Stimulated activated effector memory CD8-positive, alpha-beta T cell treated with anti-CD3 and anti-CD28 coated beads, Interleukin-12 subunit alpha, Interleukin-12 subunit beta, amount 100 ng/mL, for 72 hours (primary cell): ENCODE results near the gene NACA2.
"Not testable (repeated sequence)": the region's sequence is repeated elsewhere in the genome, so short reads cannot be mapped to it uniquely, and the experiment has no call there.

ENCODE experiments used
- ATAC-seq: fragments of 150-1000 bp; cut with Tn5 transposase; 2 replicates; pipeline ENCODE4 v1.10.0; 2021
- DNase-seq, 2 donors: peaks; one replicate each; pipeline ENCODE4 v3.0.0; 2021 to 2022; ENCODE audit warnings: low spot score in 2 of 2
- H3K27ac Mint-ChIP-seq: one replicate; pipeline ENCODE4 v1.8.0; 2022; ENCODE audit warnings: mild to moderate bottlenecking, mixed read lengths
- H3K36me3 Mint-ChIP-seq: one replicate; pipeline ENCODE4 v1.8.0; 2022; ENCODE audit warnings: mild to moderate bottlenecking, mixed read lengths
- H3K4me1 Mint-ChIP-seq: one replicate; pipeline ENCODE4 v1.8.0; 2022; ENCODE audit warnings: mixed read lengths
- H3K4me3 Mint-ChIP-seq: one replicate; pipeline ENCODE4 v1.8.0; 2022; ENCODE audit warnings: mild to moderate bottlenecking, mixed read lengths
- H3K9me3 Mint-ChIP-seq: one replicate; pipeline ENCODE4 v1.8.0; 2022; ENCODE audit warnings: mixed read lengths

The NACA2 gene

GRCh38 chr17:61556224-61557188 is 34.5 kb downstream of the NACA2 start:
- no peak for DNase-seq
- Mint-ChIP-seq H3K4me1 (no peaks in the 10 kb centered on the region), H3K27ac (no peak overlapping the region), H3K36me3 (no peaks in the 10 kb centered on the region), H3K4me3 (no peak overlapping the region), H3K9me3 (no peaks in the 10 kb centered on the region)
- ATAC-seq = no peak

DNA sequence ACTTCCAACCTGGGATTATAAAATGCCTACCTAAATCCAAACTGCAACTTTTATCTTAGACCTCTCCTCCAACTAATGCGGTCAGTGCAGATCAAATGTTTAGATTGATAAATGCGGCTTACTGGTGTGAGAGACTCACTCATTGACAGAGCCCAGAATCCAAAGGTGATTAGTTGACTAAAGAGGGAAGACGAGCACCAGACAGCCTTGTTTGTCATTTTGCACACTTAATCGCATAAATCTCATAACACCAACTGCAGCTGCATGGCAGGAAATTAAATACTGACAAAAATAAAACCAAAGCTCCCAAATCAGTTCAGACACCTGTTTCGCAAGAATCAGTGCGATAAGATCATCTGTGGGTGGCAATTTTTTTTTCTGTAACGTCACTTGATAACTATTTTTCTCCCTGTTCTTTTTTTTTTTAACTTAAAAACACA is 35.9 kb downstream of the NACA2 start:
- H3K9me3 Mint-ChIP-seq = no peaks in the 10 kb centered on the region
- H3K4me3 Mint-ChIP-seq = no peak overlapping the region
- ATAC-seq (no peak), DNase-seq (no peak)
- no peaks in the 10 kb centered on the region for H3K4me1 Mint-ChIP-seq
- no peak overlapping the region for H3K27ac Mint-ChIP-seq
- H3K36me3 Mint-ChIP-seq = no peaks in the 10 kb centered on the region

DNA sequence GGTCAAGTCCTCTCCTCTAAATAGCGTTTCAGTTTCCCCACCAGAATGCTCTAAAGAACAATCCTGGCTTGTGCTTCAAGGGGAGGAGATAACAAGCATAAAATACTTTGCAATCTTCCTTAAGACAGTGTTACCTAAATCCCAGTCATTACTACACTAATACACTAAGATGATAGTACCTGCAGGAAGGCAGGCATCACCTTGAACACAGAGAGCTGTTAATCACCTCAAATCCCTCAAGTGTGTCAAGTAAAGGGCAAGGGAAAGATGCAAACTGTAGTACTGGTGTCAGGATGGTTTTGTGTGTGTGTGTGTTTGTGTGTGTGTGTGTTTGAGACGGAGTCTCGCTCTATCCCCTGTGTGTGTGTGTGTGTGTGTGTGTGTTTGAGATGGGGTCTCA is 36.8 kb downstream of the NACA2 start:
- no peak overlapping the region for H3K27ac Mint-ChIP-seq
- ATAC-seq = no peak
- no peaks in the 10 kb centered on the region for H3K36me3 Mint-ChIP-seq
- H3K4me3 Mint-ChIP-seq = no peak overlapping the region
- H3K4me1 Mint-ChIP-seq = no peaks in the 10 kb centered on the region
- DNase-seq = no peak
- no peaks in the 10 kb centered on the region for H3K9me3 Mint-ChIP-seq

DNA sequence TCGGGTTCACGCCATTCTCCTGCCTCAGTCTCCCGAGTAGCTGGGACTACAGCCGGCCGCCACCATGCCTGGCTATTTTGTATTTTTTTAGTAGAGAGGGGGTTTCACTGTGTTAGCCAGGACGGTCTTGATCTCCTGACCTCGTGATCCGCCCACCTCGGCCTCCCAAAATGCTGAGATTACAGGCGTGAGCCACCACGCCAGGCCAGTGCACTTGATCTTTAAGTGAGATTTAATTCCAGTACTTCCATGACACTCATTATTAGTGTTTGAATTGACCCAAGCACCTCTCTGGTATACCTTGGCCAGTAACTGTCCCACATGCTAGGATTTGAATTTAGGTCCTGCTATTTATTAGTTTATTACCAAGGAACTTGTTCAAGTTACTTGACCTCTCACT is 38.5 kb downstream of the NACA2 start:
- H3K4me1 Mint-ChIP-seq = not testable (repeated sequence)

DNA sequence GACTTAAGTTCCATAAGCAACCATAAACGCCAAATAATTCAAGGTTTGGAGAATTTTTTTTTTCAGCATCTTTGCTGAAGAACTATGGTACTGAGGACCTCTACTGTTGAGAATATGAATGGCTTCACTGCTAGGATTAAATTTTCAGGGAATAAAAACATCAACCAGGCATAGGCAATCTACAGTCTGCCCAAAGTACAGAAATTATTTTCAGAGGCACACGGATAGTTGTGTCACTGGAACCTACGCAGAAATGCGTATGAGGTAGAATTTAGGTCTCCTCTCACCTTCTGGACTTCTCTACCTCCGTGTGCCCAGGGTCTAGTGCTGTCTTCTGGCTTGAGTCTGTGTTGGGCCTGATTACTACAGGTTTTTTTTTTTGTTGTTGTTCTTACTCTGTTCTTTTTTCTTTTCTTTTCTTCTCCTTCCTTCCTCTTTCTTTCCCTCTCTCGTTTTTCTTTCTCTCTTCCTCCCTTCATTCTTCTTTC is 39.7 kb downstream of the NACA2 start:
- ATAC-seq (no peak), DNase-seq (no peak)
- H3K4me3 Mint-ChIP-seq = no peak overlapping the region
- H3K9me3 Mint-ChIP-seq = no peaks in the 10 kb centered on the region
- H3K27ac Mint-ChIP-seq = no peak overlapping the region
- H3K4me1 Mint-ChIP-seq = no peaks in the 10 kb centered on the region
- H3K36me3 Mint-ChIP-seq = no peaks in the 10 kb centered on the region

More for the DNA sequence above, 38.5 kb downstream of the NACA2 start:
- not testable (repeated sequence) for H3K36me3 Mint-ChIP-seq, H3K9me3 Mint-ChIP-seq, DNase-seq, ATAC-seq, H3K27ac Mint-ChIP-seq, H3K4me3 Mint-ChIP-seq

DNA sequence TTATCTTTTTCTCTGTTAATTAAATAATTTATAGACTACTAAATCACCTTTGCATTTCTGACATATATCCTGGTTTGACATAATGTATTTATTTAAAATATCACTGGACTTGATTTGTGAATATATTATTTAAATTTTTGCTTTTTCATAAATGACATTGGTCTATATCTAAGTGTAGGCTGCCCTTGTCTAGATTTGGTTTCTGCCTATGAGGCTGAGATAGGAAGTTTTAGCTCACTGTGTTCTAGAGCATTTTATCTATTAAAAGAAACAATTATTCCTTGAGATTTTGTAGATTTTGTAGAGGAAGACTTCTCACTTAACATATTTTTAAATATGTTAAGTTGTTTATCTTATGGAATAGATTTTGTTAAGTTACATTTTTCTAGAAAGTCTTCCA is 43.9 kb downstream of the NACA2 start:
- no peaks in the 10 kb centered on the region for H3K9me3 Mint-ChIP-seq
- no peak overlapping the region for H3K4me3 Mint-ChIP-seq
- H3K36me3 Mint-ChIP-seq = no peaks in the 10 kb centered on the region
- DNase-seq (no peak), ATAC-seq (no peak)
- no peak overlapping the region for H3K27ac Mint-ChIP-seq
- no peaks in the 10 kb centered on the region for H3K4me1 Mint-ChIP-seq

DNA sequence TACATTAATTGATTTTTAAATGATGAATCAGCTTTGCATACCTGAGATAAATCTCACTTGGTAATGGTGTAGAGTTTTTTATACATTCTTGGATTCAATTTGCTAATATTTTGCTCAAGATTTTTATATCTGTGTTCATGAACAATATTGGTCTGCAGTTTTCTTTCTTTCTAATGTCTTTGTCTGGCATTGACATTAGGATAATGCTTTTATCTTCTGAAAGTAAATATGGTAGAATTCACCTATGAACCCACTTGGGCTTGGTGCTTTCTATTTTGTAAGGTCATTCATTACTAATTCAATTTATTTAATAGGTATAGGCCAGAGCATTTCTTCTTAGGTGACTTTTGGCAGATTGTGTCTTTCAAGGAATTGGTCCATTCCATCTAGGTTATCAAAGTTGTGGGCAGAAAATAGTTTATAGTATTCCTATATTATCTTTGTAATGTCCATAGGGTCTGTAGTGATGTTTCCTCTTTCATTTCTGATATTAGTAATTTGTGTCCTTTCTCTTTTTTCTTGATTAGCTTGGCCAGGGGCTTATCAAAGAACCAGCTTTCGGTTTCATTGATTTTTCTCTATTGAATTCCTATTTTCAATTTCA is 45.6 kb downstream of the NACA2 start:
- H3K27ac Mint-ChIP-seq = no peak overlapping the region
- H3K4me3 Mint-ChIP-seq = no peak overlapping the region
- DNase-seq = no peak
- no peaks in the 10 kb centered on the region for H3K36me3 Mint-ChIP-seq
- no peaks in the 10 kb centered on the region for H3K9me3 Mint-ChIP-seq
- H3K4me1 Mint-ChIP-seq = no peaks in the 10 kb centered on the region
- no peak for ATAC-seq

DNA sequence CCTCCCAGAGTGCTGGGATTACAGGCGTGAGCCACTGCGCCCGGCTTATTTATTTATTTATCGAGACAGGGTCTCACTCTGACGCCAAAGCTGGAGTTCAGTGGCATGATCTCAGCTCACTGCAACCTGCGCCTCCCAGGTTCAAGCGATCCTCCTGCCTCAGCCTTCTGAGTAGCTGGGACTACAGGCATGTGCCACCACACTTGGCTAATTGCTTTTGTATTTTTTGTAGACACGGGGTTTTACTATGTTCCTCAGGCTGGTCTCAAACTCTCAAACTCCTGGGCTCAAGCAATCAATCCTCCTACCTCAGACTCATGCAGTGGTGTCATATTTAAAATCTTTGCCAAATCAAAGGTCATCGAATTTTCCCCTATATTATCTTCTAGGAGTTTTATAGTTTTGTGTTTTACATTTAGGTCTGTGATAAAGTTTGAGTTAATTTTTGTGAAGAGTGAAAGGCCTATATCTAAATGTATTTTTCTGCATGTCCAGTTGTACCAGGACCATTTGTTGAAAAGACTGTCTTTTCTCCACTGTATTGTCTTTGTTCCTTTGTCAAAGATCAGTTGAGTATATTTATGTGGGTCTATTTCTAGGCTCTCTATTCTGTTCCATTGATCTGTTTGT is 47.1 kb downstream of the NACA2 start:
- Mint-ChIP-seq H3K4me1 (no peaks in the 10 kb centered on the region), H3K4me3 (no peak overlapping the region), H3K27ac (no peak overlapping the region), H3K9me3 (no peaks in the 10 kb centered on the region), H3K36me3 (no peaks in the 10 kb centered on the region)
- ATAC-seq (no peak), DNase-seq (no peak)

GRCh38 chr17:61542027-61542426 is 49.0 kb downstream of the NACA2 start:
- Mint-ChIP-seq H3K4me3 (no peak overlapping the region), H3K4me1 (no peaks in the 10 kb centered on the region), H3K36me3 (no peaks in the 10 kb centered on the region), H3K27ac (no peak overlapping the region), H3K9me3 (no peaks in the 10 kb centered on the region)
- DNase-seq (no peak), ATAC-seq (no peak)

GRCh38 chr17:61540874-61541273 is 50.1 kb downstream of the NACA2 start:
- Mint-ChIP-seq H3K4me3 (no peak overlapping the region), H3K36me3 (no peaks in the 10 kb centered on the region), H3K27ac (peak overlapping the region; percentile 36), H3K9me3 (no peaks in the 10 kb centered on the region), H3K4me1 (no peaks in the 10 kb centered on the region)
- ATAC-seq (no peak), DNase-seq (no peak)
